CD1c-positive myeloid dendritic cell (primary cell): ENCODE data around the gene STXBP6.

Source experiments
- DNase-seq: peaks from one replicate; pipeline ENCODE4 v3.0.0-alpha.2; 2016; ENCODE audit errors: extremely low spot score

Gene STXBP6

GRCh38 chr14:25015761-25016160 is 34.2 kb downstream of the STXBP6 start:
- no peak for DNase-seq

- DNase-seq: no peak
Measured at GRCh38 chr14:25014440-25014839, 35.5 kb downstream of the STXBP6 start.

- DNase-seq: no peak
Measured at GRCh38 chr14:25011095-25011494, 38.9 kb downstream of the STXBP6 start.

GRCh38 chr14:25010471-25010870 is 39.5 kb downstream of the STXBP6 start:
- no peak for DNase-seq

GRCh38 chr14:25009891-25010290 is 40.1 kb downstream of the STXBP6 start:
- no peak for DNase-seq

GRCh38 chr14:25007832-25008231 is 42.1 kb downstream of the STXBP6 start:
- DNase-seq: no peak

- DNase-seq: no peak
Measured at GRCh38 chr14:25006961-25007795, 42.8 kb downstream of the STXBP6 start.

GRCh38 chr14:25006031-25006430 is 43.9 kb downstream of the STXBP6 start:
- no peak for DNase-seq

GRCh38 chr14:25004389-25004809 is 45.5 kb downstream of the STXBP6 start:
- DNase-seq: no peak

GRCh38 chr14:25003537-25003936 is 46.4 kb downstream of the STXBP6 start:
- no peak for DNase-seq

GRCh38 chr14:25001601-25002000 is 48.3 kb downstream of the STXBP6 start:
- no peak for DNase-seq

GRCh38 chr14:25001156-25001555 is 48.8 kb downstream of the STXBP6 start:
- no peak for DNase-seq

GRCh38 chr14:24999157-24999556 is 50.8 kb downstream of the STXBP6 start:
- no peak for DNase-seq

- no peak for DNase-seq
Measured at GRCh38 chr14:24996930-24997725, 52.8 kb downstream of the STXBP6 start.

- DNase-seq: no peak
Measured at GRCh38 chr14:24995016-24995415, 54.9 kb downstream of the STXBP6 start.

GRCh38 chr14:24993631-24994030 is 56.3 kb downstream of the STXBP6 start:
- no peak for DNase-seq

GRCh38 chr14:24992624-24993360 is 57.2 kb downstream of the STXBP6 start:
- DNase-seq: no peak

- DNase-seq: no peak
Measured at GRCh38 chr14:24991821-24992220, 58.1 kb downstream of the STXBP6 start.

- DNase-seq: no peak
Measured at GRCh38 chr14:24991288-24991687, 58.7 kb downstream of the STXBP6 start.

- DNase-seq: no peak
Measured at GRCh38 chr14:24990773-24991172, 59.2 kb downstream of the STXBP6 start.

- peak; percentile 15 for DNase-seq
Measured at GRCh38 chr14:24990050-24990449, 59.9 kb downstream of the STXBP6 start.

GRCh38 chr14:24988760-24989159 is 61.2 kb downstream of the STXBP6 start:
- peak; percentile 33 for DNase-seq
